Prostate gland (tissue), 2 donors: ENCODE results near the gene TFR2. TPM values are rescaled to one million over a fixed set of nuclear protein-coding genes. Genes with fewer than 3 reads are reported as not detected.

Experiments used
- DNase-seq: peaks from one replicate; pipeline ENCODE4 v3.0.0-alpha.2; 2019; ENCODE audit warnings: low spot score
- H3K27ac ChIP-seq, 2 donors: fragments of 200-600 bp; sonication (generic); 2 replicates each; pipeline ENCODE4 v1.5.1; 2017 to 2019
- H3K27me3 ChIP-seq: fragments of 200-600 bp; sonication (generic); replicated peaks from 2 replicates; pipeline ENCODE4 v1.5.1; 2019; ENCODE audit not compliant: insufficient read depth
- H3K36me3 ChIP-seq, 2 donors: fragments of 200-600 bp; sonication (generic); 1 replicate in 1 of 2; 2 replicates in 1 of 2; pipeline versions ENCODE4 v1.5.1 to v1.8.1; 2017 to 2019
- H3K4me1 ChIP-seq: fragments of 200-600 bp; sonication (generic); replicated peaks from 2 replicates; pipeline ENCODE4 v1.5.1; 2019
- H3K4me3 ChIP-seq, 2 donors: fragments of 200-600 bp; sonication (generic); 2 replicates each; pipeline ENCODE4 v1.5.1; 2017 to 2019
- H3K9me3 ChIP-seq: fragments of 200-600 bp; sonication (generic); 2 replicates; pipeline ENCODE4 v1.5.1; 2017
- POLR2A ChIP-seq: fragments of 450-650 bp; IDR thresholded peaks from one replicate; pipeline ENCODE4 v1.6.1; 2016; ENCODE audit warnings: antibody characterized with exemption, mild to moderate bottlenecking
- POLR2AphosphoS5 ChIP-seq: sonication (generic); formaldehyde crosslinking; IDR thresholded peaks from one replicate; pipeline ENCODE4 v1.6.1; 2017; ENCODE audit warnings: antibody characterized with exemption
- WGBS: methylation state at CpG from one replicate; pipeline ENCODE4 v1.1.5; 2018; 5-methylcytosine and 5-hydroxymethylcytosine counted together
- intact Hi-C: fragments of 100-400 bp; cut with DNase I; formaldehyde crosslinking; loops from one replicate; pipeline ENCODE4 v1.14.2; 2022
- total RNA-seq, 2 donors: library from RNA; depleted of rRNA; stranded (reverse); fragments of >200 nt; gene quantifications; one replicate each; pipeline ENCODE4 v1.1.0, GENCODE V29; 2016
- TF ChIP-seq, protein P1 (sequence below), 4 experiments: fragments of 200-600 bp in 2 of 4; fragments of 450-650 bp in 2 of 4; sonication (generic) in 2 of 4; IDR thresholded peaks; 1 replicate in 3 of 4; 2 replicates in 1 of 4; pipeline ENCODE4 v1.5.1; 2016 to 2019; ENCODE audit warnings: antibody characterized with exemption in 4 of 4, mild to moderate bottlenecking in 2 of 4, moderate library complexity in 2 of 4

The TFR2 gene
- total RNA-seq, 2 donors from 2014 or later, result 0.59 to 2.3 TPM

DNA sequence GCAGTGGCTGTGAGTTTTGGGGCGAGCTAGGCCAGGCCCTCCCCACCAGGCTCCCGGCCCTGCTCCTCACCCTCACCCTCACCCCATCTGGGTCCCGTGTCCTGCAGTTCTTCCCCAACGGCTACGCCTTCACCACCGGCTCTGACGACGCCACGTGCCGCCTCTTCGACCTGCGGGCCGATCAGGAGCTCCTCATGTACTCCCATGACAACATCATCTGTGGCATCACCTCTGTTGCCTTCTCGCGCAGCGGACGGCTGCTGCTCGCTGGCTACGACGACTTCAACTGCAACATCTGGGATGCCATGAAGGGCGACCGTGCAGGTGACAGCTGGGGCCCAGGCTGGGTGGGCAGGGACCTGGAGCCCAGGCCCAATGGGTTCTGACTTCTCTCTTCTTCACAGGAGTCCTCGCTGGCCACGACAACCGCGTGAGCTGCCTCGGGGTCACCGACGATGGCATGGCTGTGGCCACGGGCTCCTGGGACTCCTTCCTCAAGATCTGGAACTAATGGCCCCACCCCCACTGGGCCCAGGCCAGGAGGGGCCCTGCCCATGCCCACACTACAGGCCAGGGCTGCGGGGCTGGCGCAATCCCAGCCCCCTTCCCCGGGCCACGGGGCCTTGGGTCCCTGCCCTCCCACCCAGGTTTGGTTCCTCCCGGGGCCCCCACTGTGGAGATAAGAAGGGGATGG is 37.1 kb upstream of the TFR2 start:
- H3K4me3 ChIP-seq, result no peak overlapping the region
- TF ChIP-seq, protein P1, sequence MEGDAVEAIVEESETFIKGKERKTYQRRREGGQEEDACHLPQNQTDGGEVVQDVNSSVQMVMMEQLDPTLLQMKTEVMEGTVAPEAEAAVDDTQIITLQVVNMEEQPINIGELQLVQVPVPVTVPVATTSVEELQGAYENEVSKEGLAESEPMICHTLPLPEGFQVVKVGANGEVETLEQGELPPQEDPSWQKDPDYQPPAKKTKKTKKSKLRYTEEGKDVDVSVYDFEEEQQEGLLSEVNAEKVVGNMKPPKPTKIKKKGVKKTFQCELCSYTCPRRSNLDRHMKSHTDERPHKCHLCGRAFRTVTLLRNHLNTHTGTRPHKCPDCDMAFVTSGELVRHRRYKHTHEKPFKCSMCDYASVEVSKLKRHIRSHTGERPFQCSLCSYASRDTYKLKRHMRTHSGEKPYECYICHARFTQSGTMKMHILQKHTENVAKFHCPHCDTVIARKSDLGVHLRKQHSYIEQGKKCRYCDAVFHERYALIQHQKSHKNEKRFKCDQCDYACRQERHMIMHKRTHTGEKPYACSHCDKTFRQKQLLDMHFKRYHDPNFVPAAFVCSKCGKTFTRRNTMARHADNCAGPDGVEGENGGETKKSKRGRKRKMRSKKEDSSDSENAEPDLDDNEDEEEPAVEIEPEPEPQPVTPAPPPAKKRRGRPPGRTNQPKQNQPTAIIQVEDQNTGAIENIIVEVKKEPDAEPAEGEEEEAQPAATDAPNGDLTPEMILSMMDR (IDR thresholded peaks at IDR 0.05), result no peak
- no peak for TF ChIP-seq POLR2AphosphoS5
- TF ChIP-seq POLR2A, result no peak
- H3K4me1 ChIP-seq, result peaks cover 17% of the 10 kb centered on the region
- no peaks in the 10 kb centered on the region for H3K9me3 ChIP-seq
- peaks cover 12 to 29% of the 10 kb centered on the region in 2 donors for H3K36me3 ChIP-seq
- DNase-seq, result no peak
- 72% methylated on average over 35 of the region's 35 CpGs for WGBS
- no peaks in the 10 kb centered on the region for H3K27me3 ChIP-seq
- intact Hi-C loops, result loop anchor here (10.0 kb wide), 1 partner anchor 204 kb away; the partner anchor contains the start of gene TSC22D4
- peak overlapping the region; percentile 99 for H3K27ac ChIP-seq

DNA sequence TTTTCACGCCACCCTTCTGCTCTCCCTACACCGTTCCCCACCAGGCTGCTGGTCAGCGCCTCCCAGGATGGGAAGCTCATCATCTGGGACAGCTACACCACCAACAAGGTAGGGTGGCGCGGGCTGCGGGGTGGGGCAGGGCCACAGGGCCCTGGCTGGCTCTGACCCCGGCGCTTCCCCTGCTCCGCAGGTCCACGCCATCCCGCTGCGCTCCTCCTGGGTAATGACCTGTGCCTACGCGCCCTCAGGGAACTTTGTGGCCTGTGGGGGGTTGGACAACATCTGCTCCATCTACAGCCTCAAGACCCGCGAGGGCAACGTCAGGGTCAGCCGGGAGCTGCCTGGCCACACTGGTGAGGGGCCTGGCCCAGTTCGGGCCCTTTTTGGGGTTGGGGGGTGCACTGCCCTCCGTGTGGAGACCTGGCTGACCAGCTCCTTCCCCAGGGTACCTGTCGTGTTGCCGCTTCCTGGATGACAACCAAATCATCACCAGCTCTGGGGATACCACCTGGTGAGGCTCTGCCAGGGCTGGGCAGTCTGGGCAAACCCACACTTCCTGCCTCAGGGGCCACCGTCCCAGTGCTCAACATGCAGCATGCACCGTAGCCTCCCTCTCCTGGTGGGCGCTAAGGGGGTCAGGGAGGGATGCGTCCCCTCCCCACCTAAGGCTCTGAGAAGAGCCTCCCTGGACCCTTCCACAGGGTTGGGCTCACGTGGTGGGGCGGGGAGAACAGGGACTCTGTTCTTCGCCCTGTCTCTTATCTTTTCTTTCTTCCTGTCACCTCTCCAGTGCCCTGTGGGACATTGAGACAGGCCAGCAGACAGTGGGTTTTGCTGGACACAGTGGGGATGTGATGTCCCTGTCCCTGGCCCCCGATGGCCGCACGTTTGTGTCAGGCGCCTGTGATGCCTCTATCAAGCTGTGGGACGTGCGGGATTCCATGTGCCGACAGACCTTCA is 36.2 kb upstream of the TFR2 start:
- Histone ChIP-seq H3K9me3 (no peaks in the 10 kb centered on the region), H3K4me3 (no peak overlapping the region), H3K36me3 (peaks cover 8 to 21% of the 10 kb centered on the region in 2 donors), H3K4me1 (peaks cover 17% of the 10 kb centered on the region), H3K27me3 (no peaks in the 10 kb centered on the region), H3K27ac (peak overlapping the region; percentile 99)
- intact Hi-C loops, result loop anchor here (10.0 kb wide), 1 partner anchor 203 kb away; the partner anchor contains the start of gene TSC22D4
- TF ChIP-seq, protein P1 (IDR thresholded peaks at IDR 0.05), result no peak
- no peak for TF ChIP-seq POLR2AphosphoS5
- 86% methylated on average over 36 of the region's 36 CpGs for WGBS
- DNase-seq, result no peak

DNA sequence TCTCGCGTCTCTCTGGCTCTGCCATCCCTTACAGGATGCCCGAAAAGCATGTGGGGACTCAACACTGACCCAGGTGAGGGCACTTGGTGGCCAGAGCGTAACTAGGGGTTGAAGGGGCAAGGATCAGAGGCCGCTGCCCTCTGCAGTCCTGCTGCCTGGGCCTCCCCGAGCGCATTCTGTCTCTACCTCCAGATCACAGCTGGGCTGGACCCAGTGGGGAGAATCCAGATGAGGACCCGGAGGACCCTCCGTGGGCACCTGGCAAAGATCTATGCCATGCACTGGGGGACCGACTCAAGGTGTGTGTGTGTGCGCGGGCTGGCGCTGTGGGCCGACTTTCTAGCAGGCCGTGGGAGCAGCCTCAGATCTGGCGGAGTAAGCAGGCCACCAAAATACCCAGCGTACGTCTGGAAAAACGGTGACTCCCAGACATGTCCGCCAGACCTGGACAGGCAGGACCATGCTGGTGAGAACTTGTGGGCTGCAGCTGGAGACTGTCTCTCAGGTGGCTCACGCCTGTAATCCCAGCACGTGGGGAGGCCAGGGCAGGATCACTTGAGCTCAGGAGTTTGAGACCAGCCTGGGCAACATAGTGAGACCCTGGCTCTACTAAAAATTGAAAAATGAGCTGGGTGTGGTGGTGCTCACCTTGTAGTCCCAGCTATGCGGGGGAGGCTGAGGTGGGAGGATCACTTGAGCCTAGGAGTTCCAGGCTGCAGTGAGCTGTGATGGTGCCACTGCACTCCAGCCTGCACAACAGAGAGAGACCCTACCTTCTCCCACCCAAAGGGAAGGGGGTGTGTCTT is 35.4 kb upstream of the TFR2 start:
- DNase-seq, result no peak
- Histone ChIP-seq H3K36me3 (peaks cover 5 to 13% of the 10 kb centered on the region in 2 donors), H3K9me3 (no peaks in the 10 kb centered on the region), H3K27ac (peak overlapping the region; percentile 99), H3K4me1 (peaks cover 17% of the 10 kb centered on the region), H3K27me3 (no peaks in the 10 kb centered on the region), H3K4me3 (peak overlapping the region; percentile 98 to 99)
- TF ChIP-seq, protein P1 (IDR thresholded peaks at IDR 0.05), result no peak
- TF ChIP-seq POLR2AphosphoS5 (no peak), POLR2A (no peak)
- intact Hi-C loops, result loop anchor here (10.0 kb wide), 1 partner anchor 202 kb away; the partner anchor contains the start of gene TSC22D4
- 73% methylated on average over 23 of the region's 23 CpGs for WGBS

DNA sequence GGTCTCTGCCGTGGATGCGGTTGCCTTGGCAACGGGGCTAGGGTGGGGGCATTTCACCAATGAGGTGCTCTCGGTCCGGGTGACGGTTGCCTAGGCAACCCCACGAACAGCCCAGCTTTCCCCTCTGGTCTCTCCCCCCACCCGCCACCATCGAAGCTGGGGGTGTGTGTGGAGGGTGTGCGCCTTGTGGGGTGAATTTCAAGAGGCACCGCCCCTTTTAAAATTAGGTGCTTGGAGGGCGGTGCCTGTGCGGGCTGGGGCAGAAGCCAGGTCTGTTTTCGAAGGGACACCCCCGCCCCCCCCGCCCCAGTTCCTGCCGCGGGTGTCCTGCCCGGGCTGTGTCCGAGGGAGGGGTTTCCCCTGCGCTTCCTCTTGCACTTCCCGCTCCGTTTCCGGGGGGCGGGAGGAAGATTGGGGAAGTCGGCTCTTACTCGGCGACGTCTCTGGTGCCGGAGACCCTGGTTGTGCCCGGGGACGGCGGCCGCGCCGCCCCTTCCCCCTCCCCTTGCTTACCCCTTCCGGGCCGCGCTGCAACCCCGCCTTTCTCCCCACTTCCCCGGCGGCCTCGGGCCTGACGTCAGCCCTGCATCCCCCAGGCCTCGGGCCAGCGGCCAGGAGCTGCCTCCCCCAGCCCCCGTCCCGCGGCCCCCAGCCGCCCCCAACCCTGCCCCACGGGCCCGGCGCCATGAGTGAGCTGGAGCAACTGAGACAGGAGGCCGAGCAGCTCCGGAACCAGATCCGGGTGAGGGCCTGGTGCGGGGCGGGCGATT is 34.4 kb upstream of the TFR2 start:
- Histone ChIP-seq H3K4me1 (peaks cover 17% of the 10 kb centered on the region), H3K36me3 (peaks cover 5 to 10% of the 10 kb centered on the region in 2 donors), H3K4me3 (peak overlapping the region; percentile 98 to 99), H3K9me3 (no peaks in the 10 kb centered on the region), H3K27ac (peak overlapping the region; percentile 99), H3K27me3 (no peaks in the 10 kb centered on the region)
- 1% methylated on average over 34 of the region's 59 CpGs for WGBS
- peak; percentile 80 for DNase-seq
- TF ChIP-seq POLR2AphosphoS5 (peak; percentile 75), POLR2A (peak; percentile 40)
- TF ChIP-seq, protein P1 (IDR thresholded peaks at IDR 0.05), result no peak
- intact Hi-C loops, result loop anchor here (10.0 kb wide), 1 partner anchor 201 kb away; the partner anchor contains the start of gene TSC22D4
